Embryonic facial prominence (tissue), 1 donor: Measurements from ENCODE around the gene PPP1R9B.
A peak's percentile ranks its signal among the peaks of the same experiment; 100 is the strongest.

ENCODE experiments used
- DNase-seq: peaks from one replicate; pipeline ENCODE4 v3.0.0-alpha.2; 2016; ENCODE audit errors: extremely low spot score

The PPP1R9B gene

DNA sequence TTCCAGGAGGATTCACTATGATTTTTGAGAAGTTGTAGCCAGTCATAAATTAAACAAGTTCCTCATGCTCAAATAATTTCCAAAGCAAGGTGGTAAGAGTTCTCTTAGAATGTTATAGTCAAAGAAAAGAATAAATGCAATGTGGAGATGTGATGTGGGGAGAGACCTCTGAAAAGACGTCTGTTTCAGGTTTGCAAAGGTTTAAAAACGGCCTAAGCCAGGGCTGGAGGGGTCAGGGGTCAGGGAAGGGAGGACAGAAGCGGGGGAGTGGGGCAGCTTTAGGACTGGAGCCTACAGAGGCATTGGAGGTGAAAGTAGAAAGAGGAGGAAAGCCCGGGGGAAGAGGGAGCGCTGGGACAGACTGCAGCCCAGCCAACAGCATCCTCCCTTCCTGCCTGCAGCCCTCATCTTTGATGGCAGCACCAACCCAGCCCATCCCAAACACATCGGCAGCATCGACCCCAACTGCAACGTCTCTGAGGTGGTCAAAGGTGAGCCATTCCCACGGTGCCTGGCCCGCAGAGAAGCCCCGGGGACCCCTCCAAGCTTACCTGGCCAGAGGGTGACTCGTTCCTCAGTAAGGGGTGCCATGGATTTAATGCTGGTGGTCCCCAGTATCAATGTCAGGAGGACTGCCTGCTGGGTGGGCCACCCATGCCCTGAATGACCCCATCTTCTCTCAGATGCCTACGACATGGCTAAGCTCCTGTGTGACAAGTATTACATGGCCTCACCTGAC lies 43.9 kb downstream of the PPP1R9B start:
- DNase-seq = no peak

DNA sequence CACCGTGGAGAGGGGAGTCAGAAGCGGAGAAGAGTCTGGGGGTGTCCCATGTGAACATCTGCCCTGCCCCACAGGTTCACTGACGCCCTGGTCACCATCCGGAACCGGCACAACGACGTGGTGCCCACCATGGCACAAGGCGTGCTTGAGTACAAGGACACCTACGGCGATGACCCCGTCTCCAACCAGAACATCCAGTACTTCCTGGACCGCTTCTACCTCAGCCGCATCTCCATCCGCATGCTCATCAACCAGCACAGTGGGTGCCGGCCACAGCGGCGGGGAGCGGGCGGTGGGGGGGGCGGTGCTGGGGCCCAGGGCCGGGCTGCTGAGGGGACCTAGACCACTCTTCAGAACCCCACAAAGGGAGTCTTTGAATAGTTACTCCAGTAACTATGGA lies 44.7 kb downstream of the PPP1R9B start:
- DNase-seq = no peak

DNA sequence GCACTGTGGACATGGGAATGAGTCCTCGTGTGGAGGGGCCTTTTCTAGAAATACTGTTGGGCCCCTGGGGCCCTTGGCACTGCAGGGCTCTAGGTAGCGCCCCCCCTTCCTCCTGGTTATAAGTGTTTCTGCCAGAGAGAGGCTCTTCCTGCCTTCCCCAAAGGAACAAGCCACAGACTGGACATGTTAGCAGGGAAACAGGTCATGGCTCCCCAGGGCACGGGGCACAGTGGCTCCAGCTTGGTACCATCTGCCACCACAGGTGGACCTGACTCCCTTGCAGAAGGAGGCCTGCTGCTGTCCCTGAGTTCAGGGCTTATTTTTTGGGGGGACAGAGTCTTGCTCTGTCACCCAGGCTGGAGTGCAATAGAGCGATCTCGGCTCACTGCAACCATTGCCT lies 46.5 kb downstream of the PPP1R9B start:
- DNase-seq = no peak

DNA sequence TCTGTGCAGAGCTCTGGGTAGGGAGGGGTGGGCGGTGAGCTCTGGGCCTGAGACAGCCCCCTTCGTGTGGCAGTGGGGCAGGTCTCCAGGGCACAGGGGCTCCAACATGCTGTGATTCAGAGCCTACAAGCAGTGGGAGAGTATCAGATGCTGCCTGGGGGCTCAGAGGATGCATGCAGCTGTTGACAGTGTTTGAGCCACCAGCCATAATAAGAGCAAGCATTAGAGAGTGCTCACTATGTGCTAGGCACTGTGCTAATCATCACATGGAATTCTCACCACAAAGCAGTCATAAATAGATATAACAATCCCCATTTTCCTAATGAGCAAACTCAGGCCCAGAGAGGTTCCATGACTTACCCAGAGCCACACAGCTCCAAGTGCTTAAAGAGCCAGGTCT lies 47.2 kb downstream of the PPP1R9B start:
- DNase-seq = no peak

DNA sequence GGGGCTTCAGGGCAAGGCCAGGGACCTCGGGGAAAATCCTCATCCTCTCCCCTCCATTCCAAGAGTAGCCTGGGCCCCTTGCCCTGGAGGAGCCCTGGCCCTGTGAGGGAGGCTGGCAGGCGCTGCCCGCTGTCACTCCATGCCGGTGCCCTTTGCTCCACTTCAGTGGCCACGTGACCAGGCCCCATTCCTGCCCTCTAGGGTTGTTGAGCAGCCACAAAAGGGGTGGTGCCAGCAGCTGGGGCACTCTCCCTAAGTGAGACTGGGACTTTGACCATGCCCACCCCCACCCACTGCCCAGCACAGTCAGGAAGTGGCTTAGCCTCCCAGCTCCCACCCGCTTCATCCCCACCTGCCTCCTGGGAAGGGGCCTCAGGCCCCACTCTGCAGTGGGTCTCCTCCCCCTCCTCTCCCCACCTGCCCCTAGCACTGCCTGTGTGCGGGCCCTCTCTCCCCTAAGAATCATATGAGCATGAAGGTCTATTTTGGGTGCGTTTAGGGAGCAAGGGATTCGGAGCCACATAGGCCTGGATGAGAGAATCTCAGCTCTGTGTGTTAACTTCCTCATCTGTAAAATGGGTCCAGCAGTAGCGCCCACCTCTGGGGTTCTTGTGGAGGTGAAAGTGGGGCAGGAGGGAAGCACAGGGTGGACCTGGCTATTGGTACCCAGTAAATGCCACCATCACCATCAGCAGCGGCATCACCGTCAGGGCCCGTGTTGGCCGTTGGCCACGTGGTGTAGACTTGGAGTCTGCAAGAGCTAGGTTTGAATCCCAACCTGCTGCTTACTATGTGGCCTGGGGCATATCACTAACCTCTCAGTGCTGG lies 48.1 kb downstream of the PPP1R9B start:
- DNase-seq = no peak

DNA sequence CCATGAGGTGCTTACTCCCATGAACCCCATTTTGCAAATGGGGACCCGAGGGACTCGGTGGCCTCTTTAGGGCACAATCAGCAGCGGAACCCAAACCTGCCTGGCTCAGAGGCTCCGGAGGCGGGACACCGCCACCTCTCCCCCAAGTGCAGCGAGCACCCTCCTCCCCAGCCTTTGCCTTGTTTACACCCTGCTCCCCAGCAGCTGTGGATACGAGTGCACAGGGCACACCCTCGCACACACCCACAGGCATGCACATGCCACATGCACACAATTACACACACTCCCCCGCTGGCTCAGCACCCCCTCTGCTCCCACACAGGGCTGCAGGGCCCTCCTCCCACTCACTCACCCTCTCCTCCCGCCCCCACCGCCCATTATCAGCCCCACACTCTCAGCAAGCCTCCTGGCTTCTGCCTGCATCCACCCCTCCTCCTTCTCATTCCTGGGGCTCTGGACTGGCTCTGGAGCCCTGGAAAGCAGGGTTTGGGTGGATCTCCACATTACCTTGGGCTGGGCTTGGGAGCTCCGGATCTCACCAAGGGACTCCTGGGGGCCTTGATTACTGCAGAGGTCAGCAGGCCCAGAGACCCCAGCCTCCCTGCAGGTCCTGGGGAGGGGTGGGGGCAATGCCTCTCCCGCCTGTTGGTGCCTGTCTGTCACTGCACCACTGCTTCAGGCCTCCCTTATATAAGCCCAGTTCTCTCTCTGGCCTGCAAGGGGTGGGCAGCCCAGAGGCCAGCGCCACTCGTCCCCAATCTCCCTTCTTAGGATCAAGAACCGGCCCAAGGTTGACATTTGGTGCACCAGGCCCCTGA lies 48.9 kb downstream of the PPP1R9B start:
- peak; percentile 38 for DNase-seq

DNA sequence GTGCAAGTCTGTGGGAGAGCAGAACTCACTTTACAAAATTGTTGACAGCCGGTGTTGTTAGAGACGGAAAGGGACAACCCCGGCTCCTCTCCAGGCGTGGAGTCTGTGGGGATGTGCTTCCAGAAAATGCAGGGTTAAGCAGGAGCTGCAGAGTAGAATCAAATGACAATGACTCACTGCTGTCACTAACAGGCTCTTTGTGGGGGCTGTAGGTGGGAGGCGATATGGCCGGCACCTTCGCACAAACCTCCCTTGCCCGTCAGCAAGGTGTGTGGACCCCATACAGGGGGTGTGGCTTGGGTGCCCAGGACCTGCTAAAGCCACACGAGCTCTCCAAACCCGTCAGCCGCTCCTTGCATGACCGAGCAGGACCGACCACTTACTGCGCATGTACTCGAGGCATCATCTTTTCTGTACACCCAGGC lies 49.5 kb downstream of the PPP1R9B start:
- no peak for DNase-seq

DNA sequence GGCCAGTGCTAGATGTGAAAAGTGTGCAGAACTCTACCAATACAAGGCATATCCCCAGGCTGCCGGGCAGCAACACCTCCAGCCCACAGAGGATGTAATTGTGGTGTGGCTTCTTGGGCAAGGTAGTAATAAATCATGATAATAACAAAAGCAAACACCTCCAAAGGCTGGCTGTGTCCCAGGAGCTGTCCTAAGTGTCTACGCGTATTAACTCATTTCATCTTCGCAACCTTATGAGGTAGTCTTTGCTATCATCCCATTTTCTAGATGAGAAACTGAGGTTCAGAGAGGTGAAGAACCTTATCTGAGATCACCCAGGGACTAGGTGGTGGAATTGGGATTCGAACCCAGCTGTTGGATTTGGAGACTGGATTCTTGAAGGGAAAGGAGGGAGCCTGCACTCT lies 50.0 kb downstream of the PPP1R9B start:
- no peak for DNase-seq

DNA sequence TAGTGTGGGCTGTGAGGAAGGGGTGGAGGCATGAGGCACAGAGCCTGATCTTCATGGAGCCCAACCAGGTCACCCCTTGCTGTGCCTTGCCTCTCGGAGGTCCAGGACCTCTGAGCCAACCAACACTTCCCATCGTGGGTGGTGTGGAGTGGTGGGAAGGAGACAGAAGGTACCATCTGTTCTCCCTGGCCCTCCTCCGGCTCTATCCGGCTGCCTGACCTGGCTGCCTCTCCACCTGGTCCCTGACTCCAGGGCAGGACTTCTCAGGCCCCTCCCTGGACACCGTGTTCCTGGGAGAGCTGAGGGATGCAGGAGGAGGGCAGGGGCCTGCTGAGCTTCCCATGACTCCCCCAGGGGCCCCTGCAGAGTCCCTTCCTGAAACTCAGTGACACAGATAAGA lies 51.5 kb downstream of the PPP1R9B start:
- no peak for DNase-seq

DNA sequence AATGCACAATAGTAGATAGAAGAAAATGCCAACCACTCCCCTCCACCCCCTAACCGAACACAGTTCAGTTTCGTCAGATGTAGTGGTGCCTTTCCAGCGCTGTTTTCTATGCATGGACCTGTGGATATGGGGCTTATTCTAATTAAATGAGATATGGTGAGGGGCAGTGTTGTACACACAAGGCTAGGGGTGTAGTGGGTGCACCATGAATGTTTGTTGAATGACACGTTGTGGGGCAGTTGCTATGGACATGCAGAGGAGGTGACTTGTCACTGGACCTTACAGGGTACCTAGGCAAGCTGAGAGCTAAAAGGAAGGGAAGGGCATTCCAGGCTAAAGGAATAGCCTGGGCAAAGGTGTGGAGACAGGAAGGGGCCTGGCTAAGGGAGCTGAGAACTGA lies 51.9 kb downstream of the PPP1R9B start:
- DNase-seq = no peak

DNA sequence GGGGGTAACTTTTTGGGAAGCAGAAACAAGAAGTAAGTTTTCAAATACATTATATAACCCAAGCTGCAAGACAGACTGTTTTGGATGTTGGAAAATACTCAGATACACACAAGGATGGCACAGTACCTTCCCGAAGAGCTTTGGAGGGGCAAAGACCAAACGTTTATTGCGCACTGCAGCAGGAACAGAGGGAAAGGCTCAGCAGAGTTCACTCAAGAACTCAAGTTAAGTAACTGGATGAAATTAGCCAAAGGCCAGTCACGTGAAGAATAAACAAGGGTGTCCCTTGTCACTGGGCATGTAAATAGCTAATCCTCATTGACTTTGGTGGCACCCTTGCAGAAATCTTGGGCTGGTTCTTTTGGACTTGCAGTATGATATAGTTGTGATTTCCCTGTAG lies 52.6 kb downstream of the PPP1R9B start:
- DNase-seq = no peak

DNA sequence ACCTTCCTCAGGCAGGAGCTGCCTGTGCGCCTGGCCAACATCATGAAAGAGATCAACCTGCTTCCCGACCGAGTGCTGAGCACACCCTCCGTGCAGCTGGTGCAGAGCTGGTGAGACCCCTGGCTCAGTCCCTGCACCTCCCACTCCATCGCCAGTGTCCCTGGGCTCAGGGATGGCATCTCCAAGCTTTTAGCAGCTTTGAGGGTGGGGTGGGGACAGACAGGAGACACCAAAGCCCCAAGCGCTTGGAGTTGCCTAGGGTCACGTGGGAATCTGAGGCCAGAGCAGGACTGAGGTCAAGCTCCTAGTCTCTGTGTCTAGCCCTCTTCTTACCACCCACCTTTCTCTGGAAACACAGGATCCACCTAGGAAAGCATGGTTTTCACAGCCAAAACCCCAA lies 53.0 kb downstream of the PPP1R9B start:
- no peak for DNase-seq

DNA sequence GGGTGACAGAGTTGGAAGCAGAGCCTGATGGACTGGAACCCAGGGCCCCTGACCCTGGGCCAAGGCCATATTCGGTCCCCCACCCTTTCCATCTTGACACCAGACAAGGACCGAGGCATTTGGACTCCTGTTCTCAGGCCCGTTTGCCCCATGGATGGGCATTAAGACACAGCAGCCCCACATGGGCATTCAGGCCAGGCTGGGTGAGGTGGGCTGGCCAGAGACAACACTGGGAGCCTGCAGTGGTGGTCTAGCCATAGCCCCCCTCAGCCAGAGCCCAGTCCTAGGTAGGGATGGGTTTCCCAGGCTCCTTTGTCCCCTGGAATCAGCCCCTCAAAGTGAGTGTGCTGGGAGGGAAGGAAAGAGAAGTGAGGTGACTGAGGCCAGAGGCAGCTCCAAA lies 53.7 kb downstream of the PPP1R9B start:
- no peak for DNase-seq

DNA sequence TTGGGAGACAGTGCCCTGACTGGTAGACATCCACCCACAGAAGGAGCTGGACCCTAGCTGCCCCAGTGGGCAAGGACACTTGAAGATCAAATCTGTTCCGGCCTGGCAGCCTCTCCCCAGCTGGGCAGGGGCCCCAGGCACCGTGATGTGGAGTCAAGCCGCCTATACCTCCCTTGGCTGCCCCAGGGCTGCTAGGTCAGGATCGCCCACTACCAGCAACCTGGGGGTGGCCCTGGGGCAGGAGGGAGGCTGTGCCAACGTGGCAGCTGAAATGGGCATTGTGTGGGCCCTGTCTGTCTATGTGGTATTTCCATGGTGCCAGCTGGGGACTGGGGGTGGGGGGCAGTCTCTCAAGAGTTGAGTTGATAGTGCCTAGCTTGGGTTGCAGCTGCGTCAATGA lies 54.4 kb downstream of the PPP1R9B start:
- no peak for DNase-seq

DNA sequence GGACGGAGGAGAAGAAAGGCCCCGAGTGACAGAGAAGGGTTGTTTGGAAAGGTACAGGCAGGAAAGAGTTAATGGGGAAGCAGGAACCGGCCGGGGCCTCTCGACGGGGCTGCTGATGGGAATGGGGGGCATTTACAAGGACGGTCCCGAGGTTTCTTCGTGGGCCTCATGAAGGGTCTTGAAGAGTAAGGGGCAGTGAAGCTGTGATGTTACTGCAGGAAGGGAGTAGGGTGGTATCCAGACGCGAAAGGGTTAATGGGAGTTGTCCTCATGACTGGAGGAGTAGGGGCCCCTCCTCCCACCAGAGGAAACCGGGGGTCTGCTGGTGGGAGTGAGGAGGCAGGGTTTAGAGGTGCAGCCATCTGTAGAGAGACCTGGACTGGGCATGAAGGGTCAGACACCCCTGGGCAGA lies 54.8 kb downstream of the PPP1R9B start:
- DNase-seq = peak; percentile 36

DNA sequence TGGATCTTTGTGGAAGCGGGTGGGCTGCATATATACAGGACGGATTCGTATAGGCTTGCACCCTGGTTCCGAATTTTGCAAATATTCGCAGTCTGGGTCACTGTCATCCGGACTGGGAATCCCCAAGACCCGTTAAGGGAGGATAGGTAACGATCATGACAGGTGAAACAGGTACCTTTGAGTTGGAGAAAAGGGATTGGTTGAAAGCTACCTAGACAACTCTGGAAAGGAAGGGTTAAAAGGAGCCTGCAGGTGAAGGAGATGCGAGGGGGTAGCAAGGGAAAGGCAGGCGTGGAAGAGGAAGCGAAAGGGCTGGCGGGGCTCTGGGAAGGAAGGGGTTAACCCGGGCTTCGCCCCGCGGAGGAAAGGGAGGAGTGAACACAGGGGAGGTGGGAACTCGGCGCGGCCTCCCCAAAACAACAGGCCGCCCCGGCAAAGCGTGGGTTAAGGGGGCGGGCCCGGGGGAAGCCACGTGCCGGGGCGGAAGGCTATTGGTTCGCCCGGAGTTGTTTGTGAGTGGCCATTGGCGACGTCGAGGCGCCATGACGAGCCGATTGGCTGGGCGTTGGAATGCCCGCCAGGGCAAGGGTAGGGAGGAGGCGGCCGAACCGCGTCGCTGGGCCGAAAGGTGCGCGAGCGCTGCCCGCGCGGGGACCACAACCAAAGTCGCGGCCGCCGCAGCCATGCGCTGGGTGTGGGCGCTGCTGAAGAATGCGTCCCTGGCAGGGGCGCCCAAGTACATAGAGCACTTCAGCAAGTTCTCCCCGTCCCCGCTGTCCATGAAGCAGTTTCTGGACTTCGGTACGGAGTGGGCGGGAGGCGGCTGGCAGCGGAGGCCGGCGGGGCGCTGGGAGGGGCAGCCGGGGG lies 55.5 kb downstream of the PPP1R9B start, which contains the start of gene PDK2:
PDK2 (plus strand) TSS at position 599 of the 867 bp plus-strand sequence; CDS start at position 684, 85 bp downstream.
- peak; percentile 93 for DNase-seq

DNA sequence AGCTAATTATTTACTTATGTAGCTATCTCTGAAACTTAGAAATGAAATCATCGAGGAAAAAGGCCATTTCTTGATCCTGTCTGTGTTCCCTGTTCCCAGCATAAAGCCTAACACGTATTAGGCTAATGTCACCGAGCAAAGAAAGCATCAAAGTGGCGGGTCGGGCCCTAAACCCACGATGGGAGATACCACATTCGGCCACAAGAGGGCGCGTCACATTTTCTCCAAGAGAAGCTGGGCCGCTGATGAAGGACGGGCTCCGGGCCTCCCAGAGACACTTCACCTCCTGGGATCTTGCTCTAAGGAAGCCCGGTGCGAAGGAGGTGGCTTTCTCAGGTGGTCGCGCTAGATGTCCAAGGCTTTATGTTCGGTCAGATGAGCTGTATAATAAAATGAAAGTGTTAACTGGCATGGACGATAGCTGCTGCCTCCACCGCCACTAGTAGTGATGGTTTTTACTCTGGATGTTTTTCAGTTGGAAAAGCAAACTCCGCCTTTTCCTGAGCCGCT lies 56.2 kb downstream of the PPP1R9B start:
- DNase-seq = peak; percentile 63

DNA sequence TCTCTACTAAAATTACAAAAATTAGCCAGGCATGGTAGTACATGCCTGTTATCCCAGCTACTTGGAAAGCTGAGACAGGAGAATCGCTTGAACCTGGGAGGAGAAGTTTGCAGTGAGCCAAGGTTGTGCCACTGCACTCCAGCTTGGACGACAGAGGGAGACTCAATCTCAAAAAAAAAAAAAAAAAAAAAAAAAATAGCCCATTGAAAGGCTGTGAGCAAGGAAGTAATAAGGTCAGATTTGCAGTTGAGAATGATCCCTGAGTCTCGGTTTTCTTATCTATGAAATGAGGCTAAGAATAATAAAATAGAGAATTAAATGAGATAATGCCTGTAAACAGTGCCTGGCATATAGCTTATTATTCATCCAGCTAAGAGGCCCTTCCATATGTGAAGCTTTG lies 56.7 kb downstream of the PPP1R9B start:
- no peak for DNase-seq

DNA sequence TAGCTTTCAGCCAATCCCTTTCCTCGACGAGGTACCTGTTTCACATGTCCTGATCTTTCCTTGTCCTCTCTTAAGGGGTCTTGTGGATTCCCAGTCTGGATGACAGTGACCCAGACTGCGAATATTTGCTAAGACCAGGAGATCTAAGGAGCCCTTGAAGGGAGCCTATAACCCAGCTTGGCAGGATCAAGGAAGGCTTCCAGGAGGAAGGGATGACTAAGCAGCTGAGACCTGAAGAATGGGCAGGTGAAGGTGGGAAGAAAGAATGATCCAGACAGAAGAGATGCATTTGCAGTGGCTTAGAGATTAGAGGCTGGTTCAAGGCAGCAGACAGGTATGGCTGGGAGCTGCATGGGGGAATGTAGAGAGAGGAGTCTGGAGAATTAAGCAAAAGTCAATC lies 57.2 kb downstream of the PPP1R9B start:
- DNase-seq = no peak

DNA sequence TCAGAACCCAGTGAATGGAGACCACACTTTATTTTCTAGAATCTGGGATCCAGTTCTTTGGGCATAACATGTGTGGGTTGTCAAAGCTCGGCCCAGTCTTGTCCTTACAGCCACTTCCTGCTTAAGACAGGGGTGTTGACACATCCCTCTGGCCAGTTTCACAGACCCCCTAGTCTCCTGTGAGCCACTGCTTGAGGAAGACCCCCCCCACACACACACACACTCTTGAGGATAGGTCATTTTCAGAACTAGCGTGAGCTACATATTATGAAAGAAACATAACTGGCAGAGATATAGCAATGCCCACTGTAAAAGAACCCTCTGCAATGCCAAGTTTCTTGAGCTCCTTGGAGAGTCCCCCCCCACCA lies 58.6 kb downstream of the PPP1R9B start:
- no peak for DNase-seq
